Measurements from ENCODE around the gene MT1E.
"Not testable (repeated sequence)": the region's sequence is repeated elsewhere in the genome, so short reads cannot be mapped to it uniquely, and the experiment has no call there.

GRCh38 chr16:56674570-56674969, 49.0 kb downstream of the MT1E start:
- not testable (repeated sequence) for TF ChIP-seq CTCF (IDR thresholded peaks at IDR 0.05); EZH2 (IDR thresholded peaks at IDR 0.05; ENCODE audit: borderline replicate concordance, insufficient read depth, low read depth, low read length, poor library complexity, severe bottlenecking)
